Nephron (organoid): ENCODE measurements around the gene GLI1.

Experiments used
- H3K27ac Mint-ChIP-seq, 3 experiments: 2 replicates each; pipeline ENCODE4 v1.8.0; 2020; ENCODE audit warnings: mixed read lengths in 3 of 3, mild to moderate bottlenecking in 2 of 3, moderate library complexity in 1 of 3
- H3K27me3 Mint-ChIP-seq: 2 replicates; pipeline ENCODE4 v1.8.0; 2021; ENCODE audit warnings: low read depth, mild to moderate bottlenecking, moderate library complexity, mixed read lengths
- H3K36me3 Mint-ChIP-seq: 2 replicates; pipeline ENCODE4 v1.8.0; 2020; ENCODE audit warnings: low read depth, mixed read lengths
- H3K4me1 Mint-ChIP-seq: 2 replicates; pipeline ENCODE4 v1.8.0; 2020; ENCODE audit warnings: mixed read lengths
- H3K4me3 Mint-ChIP-seq, 3 experiments: 2 replicates each; pipeline ENCODE4 v1.8.0; 2020; ENCODE audit warnings: mild to moderate bottlenecking in 3 of 3, mixed read lengths in 3 of 3, moderate library complexity in 2 of 3
- H3K9me3 Mint-ChIP-seq: 2 replicates; pipeline ENCODE4 v1.8.0; 2020; ENCODE audit warnings: mixed read lengths
- CTCF ChIP-seq, 3 experiments: fragments of 200-600 bp; sonication (generic); IDR thresholded peaks; one replicate each; pipeline ENCODE4 v1.5.0; 2021; ENCODE audit warnings: antibody characterized with exemption in 3 of 3; ENCODE audit not compliant: unreplicated experiment in 3 of 3

GLI1 gene

GRCh38 chr12:57465030-57465746 is 5.6 kb downstream of the GLI1 start:
- Mint-ChIP-seq H3K4me1 (peaks cover 12% of the 10 kb centered on the region), H3K27ac (no peak overlapping the region), H3K4me3 (peak overlapping the region; percentile 20 to 76 (median 21)), H3K27me3 (peaks cover 42% of the 10 kb centered on the region), H3K36me3 (peaks cover 20% of the 10 kb centered on the region), H3K9me3 (no peaks in the 10 kb centered on the region)
- no peak for TF ChIP-seq CTCF (IDR thresholded peaks at IDR 0.05; ENCODE audit: unreplicated experiment in 3 of 3)

- peaks cover 12% of the 10 kb centered on the region for H3K4me1 Mint-ChIP-seq
- no peaks in the 10 kb centered on the region for H3K9me3 Mint-ChIP-seq
- H3K4me3 Mint-ChIP-seq = no peak overlapping the region
- no peak for TF ChIP-seq CTCF (IDR thresholded peaks at IDR 0.05; ENCODE audit: unreplicated experiment in 3 of 3)
- H3K27me3 Mint-ChIP-seq = peaks cover 43% of the 10 kb centered on the region
- peaks cover 20% of the 10 kb centered on the region for H3K36me3 Mint-ChIP-seq
- H3K27ac Mint-ChIP-seq = no peak overlapping the region
Observed at GRCh38 chr12:57465747-57466505, 6.3 kb downstream of the GLI1 start.

GRCh38 chr12:57467212-57467874 is 7.8 kb downstream of the GLI1 start:
- peaks cover 20% of the 10 kb centered on the region for H3K36me3 Mint-ChIP-seq
- peaks cover 11% of the 10 kb centered on the region for H3K4me1 Mint-ChIP-seq
- H3K9me3 Mint-ChIP-seq = no peaks in the 10 kb centered on the region
- H3K27ac Mint-ChIP-seq = no peak overlapping the region
- TF ChIP-seq CTCF (IDR thresholded peaks at IDR 0.05; ENCODE audit: unreplicated experiment in 3 of 3) = no peak
- no peak overlapping the region for H3K4me3 Mint-ChIP-seq
- H3K27me3 Mint-ChIP-seq = peaks cover 49% of the 10 kb centered on the region

- Mint-ChIP-seq H3K4me3 (no peak overlapping the region), H3K9me3 (no peaks in the 10 kb centered on the region), H3K36me3 (peaks cover 20% of the 10 kb centered on the region), H3K4me1 (peaks cover 6% of the 10 kb centered on the region), H3K27ac (no peak overlapping the region), H3K27me3 (peaks cover 49% of the 10 kb centered on the region)
- TF ChIP-seq CTCF (IDR thresholded peaks at IDR 0.05; ENCODE audit: unreplicated experiment in 3 of 3) = no peak
Observed at GRCh38 chr12:57467915-57468314, 8.3 kb downstream of the GLI1 start.

- Mint-ChIP-seq H3K4me3 (no peak overlapping the region), H3K27ac (no peak overlapping the region), H3K9me3 (no peaks in the 10 kb centered on the region), H3K27me3 (peaks cover 58% of the 10 kb centered on the region), H3K36me3 (peaks cover 23% of the 10 kb centered on the region), H3K4me1 (peaks cover 12% of the 10 kb centered on the region)
- no peak for TF ChIP-seq CTCF (IDR thresholded peaks at IDR 0.05; ENCODE audit: unreplicated experiment in 3 of 3)
Observed at GRCh38 chr12:57469296-57470164, 9.9 kb downstream of the GLI1 start.
